ENCODE measurements around the gene SLC41A1. TPM values are rescaled to one million over a fixed set of nuclear protein-coding genes. Genes with fewer than 3 reads are reported as not detected.

SLC41A1 gene
- total RNA-seq, 1 donor from 2014 or later, result 16.8 TPM

DNA sequence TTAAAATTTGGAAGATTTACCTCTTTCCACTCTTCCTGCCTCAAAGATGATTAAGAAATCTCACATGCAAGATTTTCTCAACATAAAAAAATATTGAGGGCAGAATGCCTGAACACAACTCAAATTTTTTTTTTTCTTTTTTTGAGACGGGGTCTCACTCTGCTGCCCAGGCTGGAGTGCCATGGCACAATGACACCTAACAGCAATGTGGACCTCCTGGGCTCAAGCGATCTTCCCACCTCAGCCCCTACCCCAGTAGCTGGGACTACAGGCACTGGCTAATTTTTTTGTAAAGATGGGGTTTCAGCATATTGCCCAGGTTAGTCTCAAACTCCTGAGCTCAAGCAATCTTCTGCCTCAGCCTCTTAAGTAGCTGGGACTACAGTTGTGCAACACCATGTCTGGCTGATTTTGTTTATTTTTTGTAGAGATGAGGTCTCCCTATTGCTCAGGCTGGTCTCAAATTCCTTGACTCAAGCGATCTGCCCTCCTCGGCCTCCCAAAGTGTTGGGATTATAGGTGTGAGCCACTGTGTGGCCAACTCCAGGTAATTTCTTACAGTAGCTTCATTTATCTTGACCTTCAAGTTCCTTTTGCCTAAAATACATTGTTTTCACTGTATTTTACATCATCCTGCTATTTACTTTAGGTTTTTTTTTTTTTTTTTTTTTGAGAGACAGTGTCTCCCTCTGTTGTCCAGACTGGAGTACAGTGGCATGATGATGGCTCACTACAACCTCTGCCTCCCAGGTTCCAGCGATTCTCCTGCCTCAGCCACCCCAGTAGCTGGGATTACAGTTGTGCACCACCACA, 73.4 kb downstream of the SLC41A1 start:
- H3K9me3 Mint-ChIP-seq (ENCODE audit: low read depth), result no peaks in the 10 kb centered on the region
- H3K27me3 Mint-ChIP-seq, result no peaks in the 10 kb centered on the region
- no peak overlapping the region for H3K4me3 Mint-ChIP-seq (ENCODE audit: low read depth)
- H3K4me1 Mint-ChIP-seq (ENCODE audit: low read depth), result peaks cover 26% of the 10 kb centered on the region
- H3K36me3 Mint-ChIP-seq (ENCODE audit: insufficient read depth), result peaks cover 4% of the 10 kb centered on the region
- no peak for DNase-seq (ENCODE audit: low spot score, unreplicated experiment)
- H3K27ac Mint-ChIP-seq, result no peak overlapping the region
- TF ChIP-seq, protein P1, sequence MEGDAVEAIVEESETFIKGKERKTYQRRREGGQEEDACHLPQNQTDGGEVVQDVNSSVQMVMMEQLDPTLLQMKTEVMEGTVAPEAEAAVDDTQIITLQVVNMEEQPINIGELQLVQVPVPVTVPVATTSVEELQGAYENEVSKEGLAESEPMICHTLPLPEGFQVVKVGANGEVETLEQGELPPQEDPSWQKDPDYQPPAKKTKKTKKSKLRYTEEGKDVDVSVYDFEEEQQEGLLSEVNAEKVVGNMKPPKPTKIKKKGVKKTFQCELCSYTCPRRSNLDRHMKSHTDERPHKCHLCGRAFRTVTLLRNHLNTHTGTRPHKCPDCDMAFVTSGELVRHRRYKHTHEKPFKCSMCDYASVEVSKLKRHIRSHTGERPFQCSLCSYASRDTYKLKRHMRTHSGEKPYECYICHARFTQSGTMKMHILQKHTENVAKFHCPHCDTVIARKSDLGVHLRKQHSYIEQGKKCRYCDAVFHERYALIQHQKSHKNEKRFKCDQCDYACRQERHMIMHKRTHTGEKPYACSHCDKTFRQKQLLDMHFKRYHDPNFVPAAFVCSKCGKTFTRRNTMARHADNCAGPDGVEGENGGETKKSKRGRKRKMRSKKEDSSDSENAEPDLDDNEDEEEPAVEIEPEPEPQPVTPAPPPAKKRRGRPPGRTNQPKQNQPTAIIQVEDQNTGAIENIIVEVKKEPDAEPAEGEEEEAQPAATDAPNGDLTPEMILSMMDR (IDR thresholded peaks at IDR 0.05; ENCODE audit: unreplicated experiment), result no peak

Other genes starting within 250 kb of the SLC41A1 start
- 25.7 and 30.2 TPM in 2 replicates for gene ELK4, start 181.2 kb downstream of the SLC41A1 start, total RNA-seq
- 8.4 and 8.6 TPM in 2 replicates for gene SLC45A3, start 132.7 kb downstream of the SLC41A1 start, total RNA-seq
- gene NUCKS1, start 63.0 kb downstream of the SLC41A1 start, total RNA-seq, result 222 and 245 TPM in 2 replicates
- 7.5 and 8.5 TPM in 2 replicates for gene RAB29, start 37.7 kb downstream of the SLC41A1 start, total RNA-seq
- not detected in 2 replicates for gene PM20D1, start 36.9 kb upstream of the SLC41A1 start, total RNA-seq
- 2.9 and 3.2 TPM in 2 replicates for gene SLC26A9, start 130.3 kb upstream of the SLC41A1 start, total RNA-seq
- gene RAB7B, start 190.2 kb upstream of the SLC41A1 start, total RNA-seq, result 0.13 TPM in 1 of 2 replicates, not detected in the other
- gene CTSE, start 210.7 kb upstream of the SLC41A1 start, total RNA-seq, result 5.6 and 8.4 TPM in 2 replicates
- gene RHEX, start 240.0 kb upstream of the SLC41A1 start, total RNA-seq, result not detected in 2 replicates

All from progenitor cell of endocrine pancreas (in vitro differentiated cells).